B cell (primary cell): ENCODE data around the gene CACNG8. TPM values are rescaled to one million over a fixed set of nuclear protein-coding genes. Genes with fewer than 3 reads are reported as not detected.
"Not testable (repeated sequence)": the region's sequence is repeated elsewhere in the genome, so short reads cannot be mapped to it uniquely, and the experiment has no call there.

Experiments
- ATAC-seq: fragments of 200-7000 bp; cut with Tn5 transposase; one replicate; pipeline ENCODE4 v1.10.0; 2021; ENCODE audit warnings: low read depth, mild to moderate bottlenecking, moderate number of reproducible peaks, moderate library complexity
- CTCF ChIA-PET: fragments of 350-600 bp; sonication (Branson Sonifier 250); formaldehyde crosslinking; loops from one replicate; lab custom pipeline; 2021; ENCODE audit warnings: antibody characterized with exemption, inconsistent platforms; lab: Charles Lee
- POLR2A ChIA-PET: fragments of 350-600 bp; sonication (Branson Sonifier 250); formaldehyde crosslinking; loops from one replicate; lab custom pipeline; 2021; ENCODE audit warnings: antibody characterized with exemption; lab: Charles Lee
- DNase-seq: peaks from one replicate; pipeline ENCODE4 v3.0.0; 2013
- H2AFZ ChIP-seq: 2 replicates; pipeline ENCODE4 v1.6.1; 2012; ENCODE audit warnings: mild to moderate bottlenecking, low read depth, low read length; ENCODE audit not compliant: insufficient read depth, poor library complexity, severe bottlenecking
- H3K27ac ChIP-seq, 2 donors: 1 replicate in 1 of 2; 2 replicates in 1 of 2; pipeline ENCODE4 v1.5.1; 2012 to 2013; ENCODE audit warnings: low read length in 2 of 2, mild to moderate bottlenecking in 2 of 2, moderate library complexity in 1 of 2
- H3K27me3 ChIP-seq, 4 experiments: fragments of 200-600 bp in 1 of 4; sonication (generic) in 1 of 4; replicated peaks in 1 of 4; 1 replicate in 2 of 4; 2 replicates in 2 of 4; pipeline versions ENCODE4 v1.6.1 to v1.7.0; 2013 to 2016; ENCODE audit warnings: low read length in 3 of 4, mild to moderate bottlenecking in 2 of 4, mixed read lengths in 1 of 4, moderate library complexity in 1 of 4; ENCODE audit not compliant: insufficient read depth in 4 of 4, control insufficient read depth in 3 of 4; ENCODE audit errors: control extremely low read depth in 1 of 4
- H3K36me3 ChIP-seq, 2 experiments: replicated peaks in 1 of 2; 1 replicate in 1 of 2; 2 replicates in 1 of 2; pipeline versions ENCODE4 v1.6.1 to v1.7.1; 2013; ENCODE audit warnings: low read length in 1 of 2; ENCODE audit not compliant: insufficient read depth in 2 of 2, control insufficient read depth in 1 of 2; ENCODE audit errors: control extremely low read depth in 1 of 2, extremely low read depth in 1 of 2
- H3K4me1 ChIP-seq, 2 donors: fragments of 200-600 bp in 1 of 2; sonication (generic) in 1 of 2; 1 replicate in 1 of 2; 2 replicates in 1 of 2; pipeline versions ENCODE4 v1.5.1 to v1.6.1; 2013 to 2017; ENCODE audit warnings: low read length in 2 of 2; ENCODE audit not compliant: control insufficient read depth in 2 of 2, insufficient read depth in 2 of 2
- H3K4me2 ChIP-seq: replicated peaks from 2 replicates; pipeline ENCODE3; 2012; ENCODE audit warnings: mild to moderate bottlenecking, low read depth, low read length; ENCODE audit not compliant: poor library complexity, severe bottlenecking
- H3K4me3 ChIP-seq, 5 experiments: fragments of 200-600 bp in 1 of 5; sonication (generic) in 1 of 5; 1 replicate in 3 of 5; 2 replicates in 2 of 5; pipeline versions ENCODE4 v1.5.1 to v1.7.0; 2011 to 2016; ENCODE audit warnings: low read length in 4 of 5, mild to moderate bottlenecking in 4 of 5, low read depth in 2 of 5, control low read depth in 1 of 5, moderate library complexity in 1 of 5; ENCODE audit not compliant: insufficient read depth in 1 of 5; ENCODE audit errors: control extremely low read depth in 1 of 5, extremely low read depth in 1 of 5
- H3K79me2 ChIP-seq: fragments of 200-600 bp; sonication (generic); one replicate; pipeline ENCODE4 v1.6.0; 2016; ENCODE audit warnings: low read length; ENCODE audit not compliant: control insufficient read depth, insufficient read depth
- H3K9ac ChIP-seq: fragments of 200-600 bp; sonication (generic); 2 replicates; pipeline ENCODE4 v1.6.1; 2017; ENCODE audit warnings: mild to moderate bottlenecking, low read length, moderate library complexity
- H3K9me3 ChIP-seq, 3 donors: one replicate each; pipeline versions ENCODE4 v1.6.1 to v1.7.1; 2013; ENCODE audit warnings: low read length in 2 of 3; ENCODE audit not compliant: control insufficient read depth in 2 of 3, insufficient read depth in 1 of 3; ENCODE audit errors: control extremely low read depth in 1 of 3
- H4K20me1 ChIP-seq: 2 replicates; pipeline ENCODE4 v1.6.0; 2012; ENCODE audit warnings: mild to moderate bottlenecking, low read length; ENCODE audit not compliant: insufficient read depth, control insufficient read depth, poor library complexity, severe bottlenecking
- H3K27ac Mint-ChIP-seq: one replicate; pipeline ENCODE4 v1.8.0; 2021; ENCODE audit warnings: mixed read lengths
- H3K27me3 Mint-ChIP-seq: one replicate; pipeline ENCODE4 v1.8.0; 2021; ENCODE audit warnings: mixed read lengths
- H3K4me1 Mint-ChIP-seq: one replicate; pipeline ENCODE4 v1.8.0; 2021; ENCODE audit warnings: mixed read lengths
- H3K4me3 Mint-ChIP-seq: one replicate; pipeline ENCODE4 v1.8.0; 2021; ENCODE audit warnings: mixed read lengths
- H3K9me3 Mint-ChIP-seq: one replicate; pipeline ENCODE4 v1.8.0; 2022; ENCODE audit warnings: mixed read lengths; ENCODE audit not compliant: insufficient read depth
- CTCF ChIP-seq: fragments of 200-600 bp; IDR thresholded peaks from one replicate; pipeline ENCODE4 v1.8.0; 2022; ENCODE audit warnings: antibody characterized with exemption, mild to moderate bottlenecking
- EZH2 ChIP-seq: IDR thresholded peaks from 2 replicates; pipeline ENCODE4 v1.6.1; 2012; ENCODE audit warnings: borderline replicate concordance, low read depth, mild to moderate bottlenecking, moderate library complexity, low read length; ENCODE audit not compliant: insufficient read depth, poor library complexity, severe bottlenecking
- whole genome bisulfite sequencing: methylation state at CpG from one replicate; pipeline ENCODE4 v1.1.5; 2013; ENCODE audit warnings: missing lambda C conversion rate; ENCODE audit not compliant: insufficient coverage; 5-methylcytosine and 5-hydroxymethylcytosine counted together
- intact Hi-C: fragments of 100-400 bp; cut with micrococcal nuclease; formaldehyde crosslinking; loops from one replicate; pipeline ENCODE4 v1.10.0; 2022
- polyA plus RNA-seq: library from polyadenylated mRNA; depleted of rRNA; stranded (reverse); fragments of >200 nt; gene quantifications from 2 replicates; pipeline ENCODE4 v1.2.3, GENCODE V29; 2012
- total RNA-seq, 2 donors: library from RNA; stranded (reverse); fragments of 120-200 nt in 1 of 2; gene quantifications; 1 replicate in 1 of 2; 2 replicates in 1 of 2; pipeline versions ENCODE4 v1.2.3 to v1.2.4, GENCODE V29; 2013 to 2022

Gene CACNG8
- total and polyA plus RNA-seq, 2 donors (not counting 1 experiment from before 2014, with no cell fraction given) = not detected

GRCh38 chr19:53945998-53946397 is 16.7 kb upstream of the CACNG8 start:
- Histone ChIP-seq H3K27me3 (peaks cover 0 to 31% (median 5%) of the 10 kb centered on the region in 4 experiments), H3K36me3 (no peaks in the 10 kb centered on the region), H3K4me1 (no peaks in the 10 kb centered on the region), H3K4me3 (no peak overlapping the region), H4K20me1 (no peaks in the 10 kb centered on the region), H3K9ac (no peak overlapping the region), H3K79me2 (no peaks in the 10 kb centered on the region), H3K4me2 (no peak overlapping the region), H3K27ac (no peak overlapping the region), H2AFZ (no peak overlapping the region), H3K9me3 (peaks cover 0 to 22% (median 0%) of the 10 kb centered on the region in 3 donors)
- POLR2A ChIA-PET = no interaction called here
- Mint-ChIP-seq H3K4me1 (no peaks in the 10 kb centered on the region), H3K27ac (no peak overlapping the region), H3K4me3 (no peak overlapping the region), H3K9me3 (no peaks in the 10 kb centered on the region), H3K27me3 (peaks cover 34% of the 10 kb centered on the region)
- TF ChIP-seq EZH2 = no peak
- no peak for TF ChIP-seq CTCF
- no peak for DNase-seq
- WGBS = no CpG with 5 or more reads among the region's 2 CpGs
- no peak for ATAC-seq
- intact Hi-C loops = no loop called here
- CTCF ChIA-PET = interaction anchor here (0.7 kb wide), 1 partner anchor 107 kb away, joined by 3 read pairs; no protein-coding TSS in a partner anchor

- no peaks in the 10 kb centered on the region for H3K79me2 ChIP-seq
- ChIA-PET POLR2A (interaction anchor here (0.6 kb wide), 1 partner anchor 552 kb away, joined by 3 read pairs; the partner anchor contains the start of gene ZNF765), CTCF (interaction anchor here (1.6 kb wide), 1 partner anchor 10 kb away, joined by 4 read pairs; no protein-coding TSS in a partner anchor)
- H3K4me3 Mint-ChIP-seq = no peak overlapping the region
- H3K9ac ChIP-seq = no peak overlapping the region
- H3K4me2 ChIP-seq = no peak overlapping the region
- H3K9me3 ChIP-seq = peaks cover 0 to 12% (median 0%) of the 10 kb centered on the region in 3 donors
- intact Hi-C loops = no loop called here
- H3K4me1 ChIP-seq = no peaks in the 10 kb centered on the region
- no peaks in the 10 kb centered on the region for H4K20me1 ChIP-seq
- no peak for DNase-seq
- H3K4me3 ChIP-seq = no peak overlapping the region
- no peaks in the 10 kb centered on the region for H3K9me3 Mint-ChIP-seq
- TF ChIP-seq EZH2 (no peak), CTCF (no peak)
- ATAC-seq = no peak
- H3K27ac ChIP-seq = no peak overlapping the region
- H3K27ac Mint-ChIP-seq = no peak overlapping the region
- no peaks in the 10 kb centered on the region for H3K36me3 ChIP-seq
- no peaks in the 10 kb centered on the region for H3K4me1 Mint-ChIP-seq
- H3K27me3 Mint-ChIP-seq = peaks cover 39% of the 10 kb centered on the region
- no peak overlapping the region for H2AFZ ChIP-seq
- peaks cover 0 to 15% (median 2%) of the 10 kb centered on the region in 4 experiments for H3K27me3 ChIP-seq
- WGBS = 75% methylated on average over 4 of the region's 5 CpGs
Measured at GRCh38 chr19:53947624-53948023, 15.1 kb upstream of the CACNG8 start.

- H3K9ac ChIP-seq, ATAC-seq, H4K20me1 ChIP-seq, H3K27ac Mint-ChIP-seq, H3K4me3 Mint-ChIP-seq, H2AFZ ChIP-seq, H3K36me3 ChIP-seq, H3K4me3 ChIP-seq, H3K4me1 Mint-ChIP-seq, H3K9me3 Mint-ChIP-seq, intact Hi-C loops, DNase-seq, H3K4me2 ChIP-seq, H3K4me1 ChIP-seq, H3K79me2 ChIP-seq, H3K27ac ChIP-seq, POLR2A ChIA-PET: not testable (repeated sequence)
- H3K27me3 Mint-ChIP-seq = peaks cover 32% of the 10 kb centered on the region
- CTCF ChIA-PET = interaction anchor here (1.6 kb wide), 1 partner anchor 11 kb away, joined by 4 read pairs; no protein-coding TSS in a partner anchor
- no CpG with 5 or more reads among the region's 5 CpGs for WGBS
- Histone ChIP-seq H3K9me3 (peaks cover 0 to 13% (median 2%) of the 10 kb centered on the region in 3 donors), H3K27me3 (peaks cover 0 to 14% (median 0%) of the 10 kb centered on the region in 4 experiments)
Measured at GRCh38 chr19:53948611-53949010, 14.1 kb upstream of the CACNG8 start.
